Fibroblast of peridontal ligament (primary cell): Measurements from ENCODE around the gene C19orf12.
A peak's percentile ranks its signal among the peaks of the same experiment; 100 is the strongest.

Source experiments
- DNase-seq: peaks from one replicate; pipeline ENCODE4 v3.0.0-alpha.2; 2010; ENCODE audit errors: extremely low read depth

Gene C19orf12

GRCh38 chr19:29714953-29715700 is at the start of gene C19orf12:
Gene C19orf12 (minus strand): TSS chr19:29715261. CDS start chr19:29708413, 6,848 bp downstream.
- peak; percentile 28 for DNase-seq

GRCh38 chr19:29764361-29764760 is 49.3 kb upstream of the C19orf12 start:
- no peak for DNase-seq

- DNase-seq = no peak
These were observed 48.1 kb upstream of the C19orf12 start for GRCh38 chr19:29763196-29763595.

- DNase-seq = no peak
These were observed 46.6 kb upstream of the C19orf12 start for GRCh38 chr19:29761575-29762232.

- DNase-seq = no peak
These were observed 45.9 kb upstream of the C19orf12 start for GRCh38 chr19:29760752-29761502.

GRCh38 chr19:29759359-29759758 is 44.3 kb upstream of the C19orf12 start:
- no peak for DNase-seq

GRCh38 chr19:29758863-29759262 is 43.8 kb upstream of the C19orf12 start:
- no peak for DNase-seq

- no peak for DNase-seq
These were observed 42.5 kb upstream of the C19orf12 start for GRCh38 chr19:29757551-29757950.

GRCh38 chr19:29753934-29754305 is 38.9 kb upstream of the C19orf12 start:
- DNase-seq = no peak

- no peak for DNase-seq
These were observed 38.3 kb upstream of the C19orf12 start for GRCh38 chr19:29753190-29753933.

- no peak for DNase-seq
These were observed 37.5 kb upstream of the C19orf12 start for GRCh38 chr19:29752450-29753025.

GRCh38 chr19:29751932-29752331 is 36.9 kb upstream of the C19orf12 start:
- no peak for DNase-seq

- no peak for DNase-seq
These were observed 34.9 kb upstream of the C19orf12 start for GRCh38 chr19:29750001-29750400.

GRCh38 chr19:29748996-29749849 is 34.2 kb upstream of the C19orf12 start:
- no peak for DNase-seq

GRCh38 chr19:29745253-29745652 is 30.2 kb upstream of the C19orf12 start:
- no peak for DNase-seq

- no peak for DNase-seq
These were observed 28.6 kb upstream of the C19orf12 start for GRCh38 chr19:29743681-29744080.

- no peak for DNase-seq
These were observed 26.7 kb upstream of the C19orf12 start for GRCh38 chr19:29741776-29742175.

GRCh38 chr19:29741226-29741625 is 26.2 kb upstream of the C19orf12 start:
- DNase-seq = no peak

- no peak for DNase-seq
These were observed 22.5 kb upstream of the C19orf12 start for GRCh38 chr19:29737461-29738000.

GRCh38 chr19:29735829-29736228 is 20.8 kb upstream of the C19orf12 start:
- DNase-seq = no peak
